ENCODE results near the gene PCDH9.

PCDH9 gene

DNA sequence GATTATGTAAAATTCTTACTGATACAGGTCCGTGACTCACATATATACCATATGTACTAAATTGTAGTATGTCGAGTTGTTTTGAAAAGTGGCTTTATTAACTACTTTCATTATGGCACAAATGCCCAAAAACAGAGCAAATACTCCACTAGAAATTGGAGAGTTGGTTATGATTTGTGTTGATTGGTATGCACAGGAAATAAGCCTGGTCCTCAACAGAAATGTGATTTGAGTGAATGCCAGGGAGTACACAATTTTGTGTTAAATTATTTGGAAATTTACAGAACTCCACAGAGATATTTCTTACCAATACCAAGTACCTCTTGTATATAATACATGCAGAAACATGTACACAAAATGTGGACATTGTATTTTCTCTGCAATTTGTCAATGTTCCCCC is 676.7 kb downstream of the PCDH9 start:
- in situ Hi-C loops (cut with MboI; ENCODE audit: low pct_unique_long_range_greater_than_20kb, low sequenced_read_pairs): no loop called here
- no peak for DNase-seq

DNA sequence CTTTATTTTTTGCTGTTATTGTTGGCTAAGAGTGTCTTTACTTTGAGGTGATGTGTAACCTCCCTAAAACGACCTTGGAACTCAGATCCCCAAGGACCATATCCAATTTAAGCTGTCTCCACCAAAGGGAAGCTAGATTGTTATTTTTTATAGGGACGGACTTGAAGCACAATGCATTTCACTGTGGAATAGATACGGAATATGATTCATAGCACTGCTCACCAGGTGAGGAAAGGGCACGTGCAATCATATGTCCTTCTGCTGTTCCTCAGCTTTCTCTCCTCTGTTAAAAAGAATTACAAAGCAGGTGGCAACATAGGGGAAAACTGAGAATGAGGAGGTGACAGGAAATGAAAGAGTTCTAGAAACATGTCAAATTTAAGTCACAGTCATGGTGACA is 679.0 kb downstream of the PCDH9 start:
- in situ Hi-C loops (cut with MboI; ENCODE audit: low pct_unique_long_range_greater_than_20kb, low sequenced_read_pairs): no loop called here
- no peak for DNase-seq

GRCh38 chr13:66547685-66548084 is 682.5 kb downstream of the PCDH9 start:
- no peak for DNase-seq
- in situ Hi-C loops (cut with MboI; ENCODE audit: low pct_unique_long_range_greater_than_20kb, low sequenced_read_pairs): no loop called here

DNA sequence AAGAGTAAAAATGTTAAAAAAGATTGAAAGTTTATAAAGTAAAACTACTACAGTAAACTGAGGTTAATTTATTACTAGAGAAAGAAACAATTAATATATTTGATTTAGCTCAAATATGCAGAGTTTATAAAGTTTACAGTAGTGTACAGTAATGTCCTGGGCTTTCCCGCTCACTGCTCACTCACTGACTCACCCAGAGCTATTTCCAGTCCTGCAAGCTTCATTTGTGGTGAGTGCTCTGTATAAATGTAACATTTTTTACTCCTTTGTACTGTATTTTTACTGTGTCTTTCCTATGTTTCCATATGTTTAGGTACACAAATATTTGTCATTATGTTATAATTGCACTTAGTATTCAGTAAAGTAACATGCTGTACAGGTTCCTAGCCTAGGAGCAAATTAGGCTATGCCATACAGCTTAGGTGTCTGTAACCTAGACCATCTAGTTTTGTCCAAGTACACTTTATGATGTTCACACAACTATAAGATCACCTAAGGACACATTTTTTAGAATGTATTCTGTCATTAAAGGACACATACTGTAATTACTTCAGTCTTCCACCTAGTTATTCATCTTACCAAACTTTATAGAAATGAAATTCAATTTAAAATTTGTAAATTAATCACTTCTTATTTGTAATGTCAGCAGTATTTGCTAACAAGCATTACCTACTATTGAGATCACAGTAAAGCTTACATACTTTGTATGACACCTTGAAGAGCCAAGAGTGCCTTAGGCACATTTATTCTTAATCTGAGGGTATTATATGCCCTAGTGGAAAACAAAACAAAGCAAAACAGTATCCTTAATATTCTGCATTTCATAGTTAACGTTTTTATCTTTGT is 683.4 kb downstream of the PCDH9 start:
- in situ Hi-C loops (cut with MboI; ENCODE audit: low pct_unique_long_range_greater_than_20kb, low sequenced_read_pairs): no loop called here
- DNase-seq: no peak

DNA sequence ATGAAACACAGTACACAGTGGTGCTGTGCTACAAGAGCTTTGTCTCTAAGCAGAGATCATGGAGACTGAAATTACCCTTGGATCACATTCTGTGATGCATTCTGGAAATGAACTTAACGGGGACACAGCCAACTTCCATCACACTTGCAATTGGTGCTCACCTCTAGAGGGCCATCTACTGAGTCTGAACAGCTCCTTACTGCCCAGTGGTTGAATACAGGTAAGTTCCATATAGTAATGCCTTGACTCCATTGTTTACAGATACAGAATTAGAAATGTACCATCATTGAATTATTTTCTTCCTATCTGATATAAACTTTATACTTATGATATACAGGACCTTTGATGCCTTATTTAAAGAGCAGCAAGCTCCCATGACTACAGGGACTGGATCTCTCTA is 686.4 kb downstream of the PCDH9 start:
- in situ Hi-C loops (cut with MboI; ENCODE audit: low pct_unique_long_range_greater_than_20kb, low sequenced_read_pairs): no loop called here
- DNase-seq: no peak

DNA sequence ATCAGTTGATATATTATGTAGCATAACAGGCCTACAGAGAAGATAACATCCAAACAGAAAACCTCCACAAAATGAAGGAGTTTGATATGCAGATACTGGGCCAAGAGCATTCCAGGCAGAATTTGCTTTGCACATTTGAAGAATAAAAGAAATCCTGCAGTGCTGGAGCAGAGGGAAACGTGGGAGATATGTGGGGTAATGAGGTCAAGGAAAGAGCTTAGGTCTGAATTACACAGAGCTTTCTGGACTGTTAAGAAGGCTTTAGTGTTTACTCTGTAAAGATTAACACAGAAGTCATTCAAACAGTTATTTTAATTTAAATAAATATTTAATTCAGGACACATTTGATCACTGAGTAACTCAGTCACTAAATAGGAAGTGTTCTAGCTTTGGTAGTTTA is 692.7 kb downstream of the PCDH9 start:
- DNase-seq: no peak
- in situ Hi-C loops (cut with MboI; ENCODE audit: low pct_unique_long_range_greater_than_20kb, low sequenced_read_pairs): no loop called here

GRCh38 chr13:66536746-66537145 is 693.4 kb downstream of the PCDH9 start:
- in situ Hi-C loops (cut with MboI; ENCODE audit: low pct_unique_long_range_greater_than_20kb, low sequenced_read_pairs): no loop called here
- DNase-seq: no peak

GRCh38 chr13:66534561-66534960 is 695.6 kb downstream of the PCDH9 start:
- in situ Hi-C loops (cut with MboI; ENCODE audit: low pct_unique_long_range_greater_than_20kb, low sequenced_read_pairs): no loop called here
- no peak for DNase-seq

DNA sequence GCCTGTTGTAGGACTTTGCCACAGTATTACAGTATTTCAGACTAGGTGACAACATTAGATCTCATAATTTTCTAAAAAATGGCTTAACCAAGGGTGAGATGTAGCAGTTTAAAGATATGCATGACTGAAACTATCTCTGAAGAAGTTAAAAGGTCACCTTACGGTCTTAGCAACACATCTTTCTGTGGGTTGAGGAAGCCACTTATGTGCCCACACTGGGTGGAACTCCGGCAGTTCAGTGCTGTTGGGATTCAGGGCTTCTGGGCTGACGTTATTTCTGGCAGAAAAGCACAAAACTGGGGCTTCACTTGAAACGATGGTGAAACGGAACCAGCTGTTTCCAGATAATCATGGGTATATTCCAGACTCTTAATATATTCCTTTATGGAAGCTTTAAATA is 697.3 kb downstream of the PCDH9 start:
- in situ Hi-C loops (cut with MboI; ENCODE audit: low pct_unique_long_range_greater_than_20kb, low sequenced_read_pairs): no loop called here
- DNase-seq: no peak

GRCh38 chr13:66532146-66532545 is 698.0 kb downstream of the PCDH9 start:
- in situ Hi-C loops (cut with MboI; ENCODE audit: low pct_unique_long_range_greater_than_20kb, low sequenced_read_pairs): no loop called here
- no peak for DNase-seq

- in situ Hi-C loops (cut with MboI; ENCODE audit: low pct_unique_long_range_greater_than_20kb, low sequenced_read_pairs): no loop called here
- no peak for DNase-seq
Observed at GRCh38 chr13:66530686-66531085, 699.5 kb downstream of the PCDH9 start.

DNA sequence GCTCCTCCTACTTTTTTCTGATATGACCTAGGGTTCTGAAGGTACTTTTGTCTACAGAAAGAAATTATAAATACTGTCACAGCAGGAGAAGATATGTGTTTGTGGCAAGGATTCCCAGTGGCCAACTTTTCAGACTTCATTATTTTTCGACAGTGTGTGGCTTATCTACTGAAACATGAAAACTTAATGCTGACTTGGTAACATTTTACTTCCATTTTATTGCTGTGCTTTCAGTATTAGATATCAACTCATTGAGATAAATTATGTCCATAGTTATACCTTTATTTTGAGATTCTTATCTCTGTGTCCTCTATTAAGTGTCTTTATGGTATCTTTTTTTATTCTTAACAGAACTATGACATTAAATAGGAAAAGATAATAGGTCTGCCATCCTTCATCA is 700.0 kb downstream of the PCDH9 start:
- no peak for DNase-seq

GRCh38 chr13:66528944-66529576 is 701.1 kb downstream of the PCDH9 start:
- DNase-seq: no peak
- in situ Hi-C loops (cut with MboI; ENCODE audit: low pct_unique_long_range_greater_than_20kb, low sequenced_read_pairs): no loop called here

More for the DNA sequence above, 700.0 kb downstream of the PCDH9 start:
- in situ Hi-C loops (cut with MboI; ENCODE audit: low pct_unique_long_range_greater_than_20kb, low sequenced_read_pairs): no loop called here

DNA sequence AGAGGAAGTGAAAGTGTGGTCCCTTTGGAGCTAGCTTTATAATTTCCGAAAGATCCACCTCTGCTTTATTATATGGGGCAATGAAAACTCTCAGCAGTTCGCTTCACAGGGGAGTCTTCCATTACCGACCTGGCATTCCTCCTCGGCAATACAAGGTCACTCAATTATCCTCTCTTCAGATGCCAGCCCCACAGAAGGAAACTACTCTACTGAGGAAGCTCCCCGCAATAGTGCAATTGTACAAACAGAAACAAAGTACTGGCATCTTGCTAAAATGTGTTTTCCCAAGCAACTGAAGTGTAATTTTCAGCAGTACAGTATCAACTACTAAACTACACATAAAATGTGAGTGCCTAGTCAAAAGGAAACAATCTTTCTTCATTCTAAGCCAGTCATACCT is 702.0 kb downstream of the PCDH9 start:
- in situ Hi-C loops (cut with MboI; ENCODE audit: low pct_unique_long_range_greater_than_20kb, low sequenced_read_pairs): no loop called here

DNA sequence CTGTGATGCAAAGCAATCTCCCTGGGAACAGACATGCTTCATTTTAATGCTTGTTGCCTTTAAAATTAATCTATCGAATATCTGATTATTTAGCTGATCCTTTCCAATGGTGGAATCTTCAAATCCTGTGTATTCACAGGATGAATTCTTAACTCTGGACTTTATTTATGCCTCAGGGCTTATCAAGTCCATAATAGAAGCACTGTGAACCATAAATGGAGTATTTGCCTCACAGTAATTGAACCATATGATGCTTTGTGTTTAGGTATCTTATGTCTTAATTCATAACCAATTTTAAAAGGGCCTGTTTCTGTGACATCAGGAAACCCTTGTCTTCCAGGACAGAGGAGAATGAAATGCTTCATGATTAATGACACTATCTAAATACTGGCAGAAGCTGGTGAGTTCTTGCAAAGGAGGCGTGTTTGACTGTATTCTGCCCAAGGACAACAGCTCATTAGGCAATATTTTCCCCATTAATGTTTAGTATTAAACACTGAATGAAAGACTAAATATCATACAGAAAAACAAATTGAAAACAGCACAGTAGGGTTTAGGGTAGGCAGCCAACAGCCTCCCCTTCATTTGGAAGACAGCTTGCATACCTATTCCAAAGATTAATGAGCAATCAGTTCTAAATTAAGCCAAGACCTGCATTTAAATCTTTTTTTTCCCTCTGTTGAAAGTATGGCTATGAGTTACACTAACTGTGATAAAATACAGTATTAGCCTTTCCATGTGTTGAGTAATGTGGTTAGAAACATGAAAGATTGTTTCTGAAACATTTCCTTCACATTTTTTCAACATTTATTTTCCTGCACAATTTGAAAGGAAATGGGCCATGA is 709.4 kb downstream of the PCDH9 start:
- in situ Hi-C loops (cut with MboI; ENCODE audit: low pct_unique_long_range_greater_than_20kb, low sequenced_read_pairs): no loop called here
- DNase-seq: no peak

More for the DNA sequence above, 702.0 kb downstream of the PCDH9 start:
- DNase-seq: no peak

GRCh38 chr13:66519259-66519658 is 710.9 kb downstream of the PCDH9 start:
- in situ Hi-C loops (cut with MboI; ENCODE audit: low pct_unique_long_range_greater_than_20kb, low sequenced_read_pairs): no loop called here
- no peak for DNase-seq

DNA sequence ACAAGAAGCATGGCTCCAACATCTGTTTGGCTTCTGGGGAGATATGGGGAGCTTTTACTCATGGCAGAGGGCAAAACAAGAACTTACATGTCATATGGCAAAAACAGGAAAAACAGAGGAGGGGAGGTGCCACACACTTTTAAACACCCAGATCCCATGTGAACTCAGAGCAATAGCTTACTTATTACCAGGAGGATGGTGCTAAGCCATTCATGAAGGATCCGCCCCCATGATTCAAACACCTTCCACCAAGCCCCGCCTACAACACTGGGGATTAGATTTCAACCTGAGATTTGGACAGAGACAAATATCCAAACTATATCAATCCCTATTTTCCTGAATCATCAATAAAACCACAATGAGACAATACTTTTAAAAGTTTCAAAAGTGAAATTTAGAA is 712.1 kb downstream of the PCDH9 start:
- in situ Hi-C loops (cut with MboI; ENCODE audit: low pct_unique_long_range_greater_than_20kb, low sequenced_read_pairs): no loop called here
- DNase-seq: no peak

GRCh38 chr13:66513728-66514127 is 716.4 kb downstream of the PCDH9 start:
- no peak for DNase-seq
- in situ Hi-C loops (cut with MboI; ENCODE audit: low pct_unique_long_range_greater_than_20kb, low sequenced_read_pairs): no loop called here

- DNase-seq: no peak
Observed at GRCh38 chr13:66509175-66509574, 721.0 kb downstream of the PCDH9 start.

More at GRCh38 chr13:66509175-66509574, 721.0 kb downstream of the PCDH9 start:
- in situ Hi-C loops (cut with MboI; ENCODE audit: low pct_unique_long_range_greater_than_20kb, low sequenced_read_pairs): no loop called here
